ENCODE measurements around the gene ZNF580.

ZNF580 gene

DNA sequence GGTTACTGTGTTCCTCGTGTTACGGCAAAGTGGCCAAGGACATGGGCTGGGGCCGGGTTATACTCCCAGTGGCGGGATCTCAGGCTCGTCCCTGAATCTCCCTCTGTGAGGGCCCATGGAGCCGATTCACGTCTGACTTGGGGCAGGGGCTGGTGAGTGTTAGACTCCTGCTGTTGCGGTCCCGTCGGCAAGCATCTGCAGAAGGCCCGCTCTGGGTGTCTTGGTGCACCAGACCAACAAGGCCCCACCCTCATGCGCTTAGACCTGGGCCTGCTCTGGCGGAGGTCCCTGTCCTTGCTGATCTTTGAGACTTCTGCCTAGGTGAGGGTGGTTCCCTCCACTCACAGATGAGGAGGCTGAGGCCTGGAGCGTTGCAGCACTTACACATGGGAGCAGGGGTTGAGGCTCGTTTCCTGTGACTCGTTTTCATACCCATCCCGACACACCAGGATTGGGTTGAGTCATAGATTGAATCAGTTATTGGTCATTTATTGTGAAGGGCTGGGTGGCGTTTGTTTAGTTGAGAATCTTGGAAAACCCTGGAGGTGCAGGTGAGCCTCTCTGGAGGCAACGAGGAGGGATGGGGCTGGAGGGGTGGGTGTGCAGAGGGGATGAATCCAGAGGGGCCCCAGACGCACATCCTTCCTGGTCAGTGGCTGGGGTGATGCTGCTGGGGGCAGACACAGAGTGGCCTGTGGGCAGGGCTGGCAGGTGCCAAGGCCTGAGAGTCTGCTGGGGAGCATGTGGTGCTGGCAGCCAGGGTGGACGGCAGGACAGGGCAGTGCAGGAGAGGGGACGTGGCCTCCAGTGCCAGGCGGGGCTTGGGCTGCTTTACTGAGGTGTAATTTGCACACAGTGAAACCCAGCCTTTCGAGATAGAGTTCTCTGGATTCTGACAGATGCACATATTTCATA lies 38.8 kb downstream of the ZNF580 start:
- DNase-seq = no peak

- no peak for DNase-seq
These were observed 39.7 kb downstream of the ZNF580 start for GRCh38 chr19:55680339-55681130.

DNA sequence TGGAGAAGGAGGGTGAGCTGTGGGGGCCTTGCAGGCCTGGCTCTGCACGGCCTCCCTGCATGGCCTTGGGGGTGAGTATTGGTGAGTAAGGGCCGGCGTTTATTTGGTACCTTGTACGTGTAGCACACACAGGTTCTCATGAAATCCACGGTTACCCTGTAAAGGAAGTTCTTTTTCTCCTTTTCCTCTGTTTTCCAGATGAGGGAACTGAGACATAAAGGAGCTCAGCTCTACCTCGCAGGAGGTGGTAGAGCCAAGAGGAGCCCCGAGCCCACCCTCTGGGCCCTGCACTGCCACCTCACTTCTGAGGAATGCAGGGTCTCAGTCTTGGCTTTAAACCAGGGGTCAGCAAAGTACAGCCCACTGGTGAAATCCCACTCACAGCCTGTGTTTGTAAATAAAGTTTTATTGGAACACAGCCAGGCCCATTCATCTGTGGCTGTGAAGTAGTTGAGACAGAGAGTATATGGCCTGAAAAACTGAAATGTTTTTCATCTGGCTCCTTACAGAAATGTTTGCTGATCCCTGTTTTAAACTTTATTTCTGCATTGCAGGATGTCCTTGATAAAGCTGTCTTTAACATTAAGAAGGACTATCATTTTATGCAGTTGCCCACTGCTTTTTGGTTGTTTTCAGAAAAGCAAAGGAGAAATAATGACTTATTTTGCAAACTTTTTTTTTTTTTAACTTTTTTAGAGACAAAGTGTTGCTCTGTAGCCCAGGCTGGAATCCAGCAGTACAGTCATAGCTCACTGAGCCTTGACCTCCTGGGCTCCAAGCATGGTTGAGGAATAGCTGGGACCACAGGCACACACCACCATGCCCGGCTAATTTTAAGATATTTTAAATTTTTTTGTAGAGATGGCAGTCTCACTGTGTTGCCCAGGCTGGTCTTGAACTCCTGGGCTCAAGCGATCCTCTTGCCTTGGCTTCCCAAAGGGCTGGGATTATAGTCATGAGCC lies 40.6 kb downstream of the ZNF580 start:
- no peak for DNase-seq

GRCh38 chr19:55683449-55684261 lies 42.9 kb downstream of the ZNF580 start:
- no peak for DNase-seq

DNA sequence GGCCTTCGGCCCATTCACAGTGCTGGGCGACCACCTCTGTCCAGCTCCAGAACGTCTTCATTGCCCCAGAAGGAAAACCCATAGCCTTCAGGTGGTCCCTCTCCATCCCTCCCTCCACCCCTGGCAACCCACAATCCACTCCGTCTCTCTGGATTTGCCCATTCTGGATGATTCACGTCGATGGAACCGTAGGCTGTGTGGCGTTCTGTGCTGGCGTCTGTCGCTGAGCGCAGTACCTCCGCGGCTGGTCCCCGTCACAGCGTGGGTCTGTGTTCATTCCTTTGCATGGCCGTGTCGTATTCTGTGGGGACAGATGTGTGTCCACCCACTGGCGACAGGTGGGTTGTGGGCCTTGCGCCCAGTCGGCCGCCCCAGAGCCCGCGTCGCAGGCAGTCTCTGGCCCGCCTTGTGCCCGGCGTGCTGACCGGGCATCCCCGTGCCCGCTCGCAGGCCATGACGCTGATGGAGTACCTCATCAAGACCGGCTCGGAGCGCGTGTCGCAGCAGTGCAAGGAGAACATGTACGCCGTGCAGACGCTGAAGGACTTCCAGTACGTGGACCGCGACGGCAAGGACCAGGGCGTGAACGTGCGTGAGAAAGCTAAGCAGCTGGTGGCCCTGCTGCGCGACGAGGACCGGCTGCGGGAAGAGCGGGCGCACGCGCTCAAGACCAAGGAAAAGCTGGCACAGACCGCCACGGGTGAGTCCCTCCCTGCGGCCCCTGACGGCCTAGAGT lies 44.3 kb downstream of the ZNF580 start:
- no peak for DNase-seq

GRCh38 chr19:55685776-55686175 lies 45.0 kb downstream of the ZNF580 start:
- DNase-seq = no peak

- no peak for DNase-seq
These were observed 45.7 kb downstream of the ZNF580 start for GRCh38 chr19:55686311-55687050.

- DNase-seq = no peak
These were observed 46.7 kb downstream of the ZNF580 start for GRCh38 chr19:55687281-55688201.

GRCh38 chr19:55688422-55689218 lies 47.8 kb downstream of the ZNF580 start:
- DNase-seq = no peak

DNA sequence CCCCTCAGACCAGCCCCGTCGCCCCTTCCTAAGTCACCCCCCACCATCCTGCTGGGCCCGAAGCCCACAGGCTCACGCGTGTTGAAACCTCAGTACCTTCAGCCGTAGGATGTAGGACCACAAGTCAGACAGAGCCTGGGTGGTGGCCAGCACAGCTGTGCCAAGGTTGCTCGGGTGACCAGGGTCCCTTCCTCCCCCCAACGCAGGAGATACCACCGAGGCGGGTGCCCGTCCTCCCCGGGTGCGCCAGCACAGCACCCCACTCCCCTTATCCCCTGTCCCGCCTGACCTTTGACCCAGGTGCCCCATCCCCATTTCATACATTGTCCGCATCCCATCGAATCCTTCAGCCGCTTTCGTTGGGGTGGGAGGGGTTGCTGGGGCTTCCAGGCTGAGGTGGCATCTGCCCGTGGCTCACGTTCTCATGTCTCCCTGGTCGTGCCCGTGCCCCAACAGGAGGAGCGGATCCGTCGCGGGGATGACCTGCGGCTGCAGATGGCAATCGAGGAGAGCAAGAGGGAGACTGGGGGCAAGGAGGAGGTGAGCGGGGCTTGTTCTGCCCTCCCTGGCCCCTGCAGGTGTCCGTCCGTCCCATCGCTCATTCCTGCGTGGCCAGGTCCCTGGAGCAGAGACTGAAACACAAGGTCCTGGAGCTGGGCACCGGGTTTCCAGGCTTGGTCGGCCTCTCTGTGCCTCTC lies 48.8 kb downstream of the ZNF580 start:
- DNase-seq = no peak

DNA sequence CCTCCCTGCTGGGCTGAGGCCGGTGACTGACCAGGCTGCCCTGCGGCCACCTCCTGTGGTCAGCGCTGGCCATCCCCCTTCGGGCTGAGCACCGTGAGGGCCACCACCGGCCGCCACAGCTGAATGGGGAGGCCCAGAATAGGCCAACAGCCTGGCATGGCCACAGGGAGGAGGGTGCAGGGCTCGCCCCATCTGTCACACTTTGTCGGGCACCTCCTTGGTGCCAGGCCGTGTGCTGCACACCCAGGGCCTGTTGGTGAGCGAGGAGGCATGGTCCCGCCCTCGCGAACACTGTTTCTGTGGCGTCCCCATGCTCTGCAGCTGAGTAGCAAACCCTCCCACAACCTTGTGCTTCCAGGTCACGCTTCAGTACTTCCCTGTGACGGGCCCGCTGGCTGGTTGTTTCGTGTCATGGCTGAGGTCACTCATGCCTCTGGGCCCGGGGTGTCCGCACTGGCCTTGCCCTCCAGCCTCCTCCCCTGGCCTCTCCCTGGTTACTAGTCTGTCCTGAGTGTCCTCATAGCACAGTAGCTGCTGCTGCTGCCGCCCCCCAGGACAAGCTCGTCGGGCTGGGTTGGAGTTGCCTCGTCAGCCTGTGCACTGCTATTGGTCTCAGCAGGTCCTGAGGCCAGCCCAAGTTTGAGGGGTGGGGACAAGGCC lies 49.4 kb downstream of the ZNF580 start:
- no peak for DNase-seq

DNA sequence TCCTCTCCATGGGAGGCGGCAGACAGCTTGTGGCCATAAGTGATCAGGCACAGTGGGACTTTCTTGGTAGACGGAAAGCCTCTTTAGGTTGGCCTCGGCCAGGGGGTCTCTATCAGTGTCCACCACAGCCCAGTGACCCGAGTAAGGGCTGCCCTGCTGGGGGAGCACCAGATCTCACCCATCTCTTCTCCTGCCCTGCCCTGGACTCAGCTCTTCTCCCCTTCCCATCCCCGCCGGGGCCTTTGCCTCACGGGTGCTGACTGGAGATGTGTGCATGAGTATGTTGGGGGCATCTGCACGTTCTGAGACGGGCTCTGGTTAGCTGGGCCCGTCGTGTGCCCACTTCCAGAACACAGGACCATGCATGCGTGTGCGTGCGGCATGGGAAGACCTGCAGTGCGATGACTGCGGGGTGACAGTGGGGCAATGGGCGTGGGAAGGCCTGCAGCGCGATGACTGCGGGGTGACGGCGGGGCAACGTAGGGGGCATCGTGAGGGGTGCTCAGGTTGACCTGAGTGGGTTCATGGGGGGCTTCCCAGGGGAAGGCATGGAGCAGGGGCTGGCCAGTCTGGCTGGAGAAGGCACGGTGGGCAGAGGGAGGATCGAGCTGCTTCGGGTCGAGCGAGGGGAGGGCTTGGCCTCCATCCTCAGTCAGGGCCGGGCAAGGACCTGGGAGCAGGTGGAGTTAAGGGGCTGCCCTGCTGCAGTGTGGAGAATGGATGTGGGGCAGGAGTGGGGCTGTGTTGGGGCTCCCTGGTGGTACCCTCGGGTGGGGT lies 50.2 kb downstream of the ZNF580 start:
- no peak for DNase-seq

DNA sequence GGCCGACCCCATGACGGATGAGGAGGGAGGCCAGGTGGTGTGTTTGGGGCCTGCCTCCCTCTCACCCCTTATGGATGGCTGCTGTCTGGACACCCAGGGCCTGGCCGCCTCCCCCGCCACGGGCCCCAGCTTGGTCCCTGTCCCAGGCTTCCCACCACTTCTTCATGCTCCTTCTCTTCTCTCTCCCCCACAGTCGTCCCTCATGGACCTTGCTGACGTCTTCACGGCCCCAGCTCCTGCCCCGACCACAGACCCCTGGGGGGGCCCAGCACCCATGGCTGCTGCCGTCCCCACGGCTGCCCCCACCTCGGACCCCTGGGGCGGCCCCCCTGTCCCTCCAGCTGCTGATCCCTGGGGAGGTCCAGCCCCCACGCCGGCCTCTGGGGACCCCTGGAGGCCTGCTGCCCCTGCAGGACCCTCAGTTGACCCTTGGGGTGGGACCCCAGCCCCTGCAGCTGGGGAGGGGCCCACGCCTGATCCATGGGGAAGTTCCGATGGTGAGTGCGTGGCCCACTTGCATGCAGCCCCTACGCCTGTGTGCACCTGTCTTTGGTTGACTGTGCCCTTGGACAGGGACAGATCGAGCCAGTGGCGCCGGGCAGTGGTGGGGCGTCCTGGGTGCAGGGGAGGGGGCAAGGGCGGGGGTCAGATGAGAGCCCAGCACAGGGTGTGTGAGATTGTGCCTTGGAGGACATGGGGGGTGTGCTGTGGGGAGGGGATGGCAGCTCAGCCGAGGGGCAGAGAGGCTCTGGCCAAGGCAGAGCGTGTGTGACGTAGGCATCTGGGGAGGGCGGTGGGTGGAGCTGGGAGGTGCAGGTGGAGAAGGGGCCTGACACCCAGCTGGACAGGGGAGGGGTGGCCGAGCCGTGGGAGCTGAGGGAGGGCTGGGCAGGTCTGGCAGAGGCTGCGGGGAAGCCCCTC lies 51.0 kb downstream of the ZNF580 start:
- no peak for DNase-seq

- DNase-seq = no peak
These were observed 51.9 kb downstream of the ZNF580 start for GRCh38 chr19:55692681-55693081.
